Natural killer cell (primary cell): ENCODE results near the gene QRFP. TPM values are rescaled to one million over a fixed set of nuclear protein-coding genes. Genes with fewer than 3 reads are reported as not detected.

Experiments
- ATAC-seq, 3 donors: fragments of 150-1000 bp in 2 of 3; fragments of 200-7000 bp in 1 of 3; cut with Tn5 transposase; 1 replicate in 1 of 3; 2 replicates in 2 of 3; pipeline ENCODE4 v1.10.0; 2021; ENCODE audit warnings: mild to moderate bottlenecking in 2 of 3, moderate library complexity in 2 of 3
- DNase-seq, 2 donors: peaks; one replicate each; pipeline versions ENCODE4 v3.0.0 to v3.0.0-alpha.2; 2013 to 2021; ENCODE audit warnings: mixed read lengths in 1 of 2
- H3K27ac ChIP-seq: one replicate; pipeline ENCODE4 v1.5.1; 2013; ENCODE audit warnings: mild to moderate bottlenecking, low read length
- H3K27me3 ChIP-seq: one replicate; pipeline ENCODE4 v1.6.1; 2013; ENCODE audit warnings: low read length; ENCODE audit not compliant: control insufficient read depth, insufficient read depth
- H3K36me3 ChIP-seq: one replicate; pipeline ENCODE4 v1.6.1; 2013; ENCODE audit warnings: low read length; ENCODE audit not compliant: control insufficient read depth, insufficient read depth
- H3K4me1 ChIP-seq: one replicate; pipeline ENCODE4 v1.6.1; 2013; ENCODE audit warnings: low read length; ENCODE audit not compliant: control insufficient read depth, insufficient read depth
- H3K4me3 ChIP-seq: one replicate; pipeline ENCODE4 v1.5.1; 2013; ENCODE audit warnings: low read length
- H3K9me3 ChIP-seq: one replicate; pipeline ENCODE4 v1.6.1; 2013; ENCODE audit warnings: low read length; ENCODE audit not compliant: control insufficient read depth, insufficient read depth
- H3K27ac Mint-ChIP-seq, 2 donors: one replicate each; pipeline ENCODE4 v1.8.0; 2022; ENCODE audit warnings: mild to moderate bottlenecking in 2 of 2, mixed read lengths in 2 of 2, moderate library complexity in 1 of 2
- H3K27me3 Mint-ChIP-seq, 2 donors: one replicate each; pipeline ENCODE4 v1.8.0; 2022; ENCODE audit warnings: low read depth in 2 of 2, mixed read lengths in 2 of 2
- H3K36me3 Mint-ChIP-seq: one replicate; pipeline ENCODE4 v1.8.0; 2022; ENCODE audit warnings: mixed read lengths
- H3K4me1 Mint-ChIP-seq, 2 donors: one replicate each; pipeline ENCODE4 v1.8.0; 2022; ENCODE audit warnings: mixed read lengths in 2 of 2
- H3K4me3 Mint-ChIP-seq: one replicate; pipeline ENCODE4 v1.8.0; 2022; ENCODE audit warnings: mild to moderate bottlenecking, moderate library complexity, mixed read lengths
- H3K9me3 Mint-ChIP-seq, 2 donors: one replicate each; pipeline ENCODE4 v1.8.0; 2022; ENCODE audit warnings: mixed read lengths in 2 of 2
- WGBS: methylation state at CpG from one replicate; pipeline ENCODE4 v1.1.7; 2013; ENCODE audit warnings: missing lambda C conversion rate; ENCODE audit not compliant: insufficient coverage; 5-methylcytosine and 5-hydroxymethylcytosine counted together
- intact Hi-C: fragments of 100-400 bp; cut with micrococcal nuclease; formaldehyde crosslinking; loops from one replicate; pipeline ENCODE4 v1.14.2; 2022
- total RNA-seq, 4 donors: library from RNA; stranded (reverse); fragments of 120-200 nt in 1 of 4; gene quantifications; one replicate each; pipeline versions ENCODE4 v1.2.3 to v1.2.4, GENCODE V29; 2013 to 2022
- TF ChIP-seq, protein P1 (sequence below): fragments of 200-600 bp; IDR thresholded peaks from one replicate; pipeline ENCODE4 v1.8.0; 2022; ENCODE audit warnings: antibody characterized with exemption

Gene QRFP
- total RNA-seq, 3 donors from 2014 or later (not counting 1 experiment from before 2014, with no cell fraction given) = not detected

DNA sequence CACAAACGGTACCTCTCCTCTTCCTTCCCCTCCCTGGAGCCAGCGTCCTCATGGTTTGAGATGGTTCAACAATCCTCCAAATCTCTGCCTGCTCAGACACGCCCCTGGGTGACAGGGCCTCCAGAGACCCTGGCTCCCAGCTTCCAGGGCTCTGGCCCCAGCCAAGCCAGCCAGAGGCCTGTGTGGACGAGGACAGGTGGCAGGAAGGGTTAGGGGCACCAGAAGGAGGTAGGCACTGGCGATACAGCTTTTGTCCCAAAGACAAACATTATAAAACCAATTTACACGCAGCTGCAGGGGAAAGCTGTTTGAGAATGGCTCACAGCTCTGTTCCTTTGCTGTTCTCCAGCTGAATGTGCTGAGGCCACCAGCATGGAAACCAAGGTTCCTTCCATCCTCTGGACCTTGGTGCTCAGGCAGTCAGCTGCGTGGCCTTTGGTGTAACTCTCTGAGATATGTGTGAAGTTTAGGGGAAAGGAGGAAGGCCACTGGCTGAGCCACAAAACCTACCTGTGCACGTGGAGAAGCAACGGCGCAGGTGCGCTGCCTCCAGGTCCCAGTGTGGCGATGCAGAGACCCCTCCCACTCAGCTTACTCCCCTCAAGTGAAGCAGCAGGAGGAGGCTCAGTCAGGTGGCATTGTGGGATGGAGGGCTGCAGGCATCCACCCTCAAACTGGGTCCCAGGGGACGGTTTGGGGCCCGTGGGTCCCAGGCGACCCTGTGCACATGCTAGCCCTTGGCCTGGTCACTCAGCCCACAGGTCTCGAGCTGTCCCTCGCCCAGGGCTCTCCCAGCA, 4.3 kb upstream of the QRFP start:
- Mint-ChIP-seq H3K27me3 (no peaks in the 10 kb centered on the region), H3K9me3 (no peaks in the 10 kb centered on the region), H3K4me3 (no peak overlapping the region), H3K27ac (no peak overlapping the region), H3K36me3 (no peaks in the 10 kb centered on the region), H3K4me1 (no peaks in the 10 kb centered on the region)
- intact Hi-C loops = no loop called here
- Histone ChIP-seq H3K4me3 (no peak overlapping the region), H3K9me3 (no peaks in the 10 kb centered on the region), H3K27ac (no peak overlapping the region), H3K36me3 (no peaks in the 10 kb centered on the region), H3K4me1 (no peaks in the 10 kb centered on the region), H3K27me3 (no peaks in the 10 kb centered on the region)
- WGBS = 67% methylated on average over 14 of the region's 17 CpGs
- no peak for DNase-seq
- TF ChIP-seq, protein P1, sequence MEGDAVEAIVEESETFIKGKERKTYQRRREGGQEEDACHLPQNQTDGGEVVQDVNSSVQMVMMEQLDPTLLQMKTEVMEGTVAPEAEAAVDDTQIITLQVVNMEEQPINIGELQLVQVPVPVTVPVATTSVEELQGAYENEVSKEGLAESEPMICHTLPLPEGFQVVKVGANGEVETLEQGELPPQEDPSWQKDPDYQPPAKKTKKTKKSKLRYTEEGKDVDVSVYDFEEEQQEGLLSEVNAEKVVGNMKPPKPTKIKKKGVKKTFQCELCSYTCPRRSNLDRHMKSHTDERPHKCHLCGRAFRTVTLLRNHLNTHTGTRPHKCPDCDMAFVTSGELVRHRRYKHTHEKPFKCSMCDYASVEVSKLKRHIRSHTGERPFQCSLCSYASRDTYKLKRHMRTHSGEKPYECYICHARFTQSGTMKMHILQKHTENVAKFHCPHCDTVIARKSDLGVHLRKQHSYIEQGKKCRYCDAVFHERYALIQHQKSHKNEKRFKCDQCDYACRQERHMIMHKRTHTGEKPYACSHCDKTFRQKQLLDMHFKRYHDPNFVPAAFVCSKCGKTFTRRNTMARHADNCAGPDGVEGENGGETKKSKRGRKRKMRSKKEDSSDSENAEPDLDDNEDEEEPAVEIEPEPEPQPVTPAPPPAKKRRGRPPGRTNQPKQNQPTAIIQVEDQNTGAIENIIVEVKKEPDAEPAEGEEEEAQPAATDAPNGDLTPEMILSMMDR = no peak
- no peak for ATAC-seq

DNA sequence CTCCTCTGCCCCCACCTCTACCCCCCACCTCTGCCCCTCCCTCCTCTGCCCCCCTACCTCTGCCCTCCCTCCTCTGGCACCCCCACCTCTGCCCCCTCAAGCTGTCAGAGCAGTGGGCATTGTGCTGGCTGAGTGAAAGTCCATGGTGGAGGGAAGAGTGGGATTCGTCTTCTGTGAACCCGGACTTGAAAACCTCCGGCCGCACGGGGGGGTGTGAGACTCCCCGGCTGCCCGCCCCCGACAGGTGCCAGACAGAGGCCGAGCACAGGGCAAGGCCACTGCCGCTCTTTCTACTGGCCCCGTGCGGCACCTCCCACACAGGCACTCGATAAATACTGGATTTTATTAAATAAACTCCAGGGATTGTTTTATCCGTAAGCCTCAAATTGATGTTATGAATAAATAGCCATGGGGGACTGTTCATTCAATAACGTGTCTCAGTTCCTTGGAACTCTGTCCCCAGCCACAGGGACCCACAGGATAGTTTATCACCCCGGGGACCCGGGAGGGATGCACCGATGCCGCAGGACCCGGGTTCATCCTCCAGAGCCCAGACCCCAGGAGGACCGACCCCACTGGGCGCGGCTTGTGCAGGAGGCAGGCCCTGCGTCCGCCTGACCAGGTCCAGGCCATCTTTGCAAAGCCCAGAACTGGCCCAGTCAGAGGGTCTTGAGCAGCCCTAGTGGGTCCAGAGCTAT, 2.6 kb upstream of the QRFP start:
- WGBS = 91% methylated on average over 25 of the region's 25 CpGs
- no peaks in the 10 kb centered on the region for H3K4me1 ChIP-seq
- H3K27ac ChIP-seq = no peak overlapping the region
- Mint-ChIP-seq H3K4me3 (no peak overlapping the region), H3K4me1 (no peaks in the 10 kb centered on the region), H3K36me3 (no peaks in the 10 kb centered on the region), H3K27me3 (no peaks in the 10 kb centered on the region), H3K9me3 (no peaks in the 10 kb centered on the region), H3K27ac (no peak overlapping the region)
- no peak overlapping the region for H3K4me3 ChIP-seq
- DNase-seq (no peak), ATAC-seq (no peak)
- intact Hi-C loops = no loop called here
- no peaks in the 10 kb centered on the region for H3K9me3 ChIP-seq
- H3K36me3 ChIP-seq = no peaks in the 10 kb centered on the region
- TF ChIP-seq, protein P1 = no peak
- H3K27me3 ChIP-seq = no peaks in the 10 kb centered on the region

- Mint-ChIP-seq H3K4me3 (no peak overlapping the region), H3K27me3 (no peaks in the 10 kb centered on the region), H3K9me3 (no peaks in the 10 kb centered on the region), H3K4me1 (no peaks in the 10 kb centered on the region), H3K27ac (no peak overlapping the region), H3K36me3 (no peaks in the 10 kb centered on the region)
- ATAC-seq = no peak
- Histone ChIP-seq H3K27ac (no peak overlapping the region), H3K36me3 (no peaks in the 10 kb centered on the region), H3K4me1 (peaks cover 5% of the 10 kb centered on the region), H3K27me3 (no peaks in the 10 kb centered on the region), H3K4me3 (no peak overlapping the region), H3K9me3 (no peaks in the 10 kb centered on the region)
- TF ChIP-seq, protein P1 = no peak
- 66% methylated on average over 4 of the region's 4 CpGs for WGBS
- no peak for DNase-seq
- intact Hi-C loops = no loop called here
These were observed 1.9 kb upstream of the QRFP start for GRCh38 chr9:130898552-130898852.
